Fibroblast of lung (primary cell): ENCODE data around the gene FMNL2. TPM values are rescaled to one million over a fixed set of nuclear protein-coding genes. Genes with fewer than 3 reads are reported as not detected.
A peak's percentile ranks its signal among the peaks of the same experiment; 100 is the strongest.

Experiments used
- DNase-seq, 2 donors: peaks; one replicate each; pipeline versions ENCODE4 v3.0.0 to v3.0.0-alpha.2; 2010; ENCODE audit warnings: low read depth in 2 of 2
- H2AFZ ChIP-seq: 2 replicates; pipeline ENCODE4 v1.5.1; 2012; ENCODE audit warnings: low read length, control low read depth, inconsistent platforms
- H3K27ac ChIP-seq: 2 replicates; pipeline ENCODE4 v1.5.1; 2011; ENCODE audit warnings: low read length, control low read depth; ENCODE audit not compliant: insufficient read depth
- H3K27me3 ChIP-seq: 2 replicates; pipeline ENCODE4 v1.5.1; 2011; ENCODE audit warnings: mild to moderate bottlenecking, low read length; ENCODE audit not compliant: control insufficient read depth, insufficient read depth
- H3K36me3 ChIP-seq: 2 replicates; pipeline ENCODE4 v1.5.1; 2011; ENCODE audit warnings: low read length; ENCODE audit not compliant: control insufficient read depth, insufficient read depth
- H3K4me1 ChIP-seq: 2 replicates; pipeline ENCODE4 v1.5.1; 2011; ENCODE audit warnings: low read length; ENCODE audit not compliant: control insufficient read depth, insufficient read depth; ENCODE audit errors: extremely low read depth
- H3K4me2 ChIP-seq: 2 replicates; pipeline ENCODE4 v1.5.1; 2011; ENCODE audit warnings: low read length, control low read depth; ENCODE audit not compliant: insufficient read depth; ENCODE audit errors: extremely low read depth
- H3K4me3 ChIP-seq, 4 experiments: fragments of 200-600 bp in 1 of 4; sonication (generic) in 1 of 4; replicated peaks in 1 of 4; 2 replicates each; pipeline ENCODE4 v1.5.1; 2011 to 2016; ENCODE audit warnings: low read length in 4 of 4, low read depth in 3 of 4, mild to moderate bottlenecking in 3 of 4, control low read depth in 2 of 4, inconsistent platforms in 1 of 4, mixed read lengths in 1 of 4; ENCODE audit not compliant: insufficient read depth in 1 of 4; ENCODE audit errors: control extremely low read depth in 1 of 4
- H3K79me2 ChIP-seq: 2 replicates; pipeline ENCODE4 v1.5.1; 2012; ENCODE audit warnings: mild to moderate bottlenecking, low read length, inconsistent platforms; ENCODE audit not compliant: control insufficient read depth, insufficient read depth
- H3K9ac ChIP-seq: 2 replicates; pipeline ENCODE4 v1.5.1; 2011; ENCODE audit warnings: mild to moderate bottlenecking, low read length, control low read depth; ENCODE audit not compliant: insufficient read depth
- H3K9me3 ChIP-seq: 2 replicates; pipeline ENCODE4 v1.5.1; 2012; ENCODE audit warnings: low read depth, low read length; ENCODE audit not compliant: control insufficient read depth, insufficient read depth
- H4K20me1 ChIP-seq: 2 replicates; pipeline ENCODE4 v1.5.1; 2011; ENCODE audit warnings: low read length; ENCODE audit not compliant: control insufficient read depth, insufficient read depth; ENCODE audit errors: extremely low read depth
- EZH2 ChIP-seq: IDR thresholded peaks from 2 replicates; pipeline ENCODE4 v1.5.1; 2012; ENCODE audit warnings: low read length, control low read depth, mild to moderate bottlenecking; ENCODE audit errors: missing control alignments
- polyA plus RNA-seq, 2 donors: library from polyadenylated mRNA; depleted of rRNA in 1 of 2; stranded (reverse) in 1 of 2; unstranded in 1 of 2; fragments of >200 nt; gene quantifications; 2 replicates each; pipeline ENCODE4 v1.2.1, GENCODE V29; 2011 to 2012; ENCODE audit warnings: missing spikeins in 1 of 2
- total RNA-seq: library from RNA; depleted of rRNA; stranded (reverse); fragments of >200 nt; gene quantifications from 2 replicates; pipeline ENCODE4 v1.2.1, GENCODE V29; 2014
- TF ChIP-seq, protein P1 (sequence below), 2 donors: IDR thresholded peaks in 1 of 2; conservative IDR thresholded peaks in 1 of 2; 1 replicate in 1 of 2; 2 replicates in 1 of 2; pipeline ENCODE4 v1.5.1; 2011 to 2012; ENCODE audit warnings: low read length in 2 of 2, control low read depth in 1 of 2, inconsistent platforms in 1 of 2, low read depth in 1 of 2, mild to moderate bottlenecking in 1 of 2

The FMNL2 gene
- total and polyA plus RNA-seq, 2 donors (not counting 1 experiment from before 2014, with no cell fraction given) = 12.0 to 30.2 TPM

DNA sequence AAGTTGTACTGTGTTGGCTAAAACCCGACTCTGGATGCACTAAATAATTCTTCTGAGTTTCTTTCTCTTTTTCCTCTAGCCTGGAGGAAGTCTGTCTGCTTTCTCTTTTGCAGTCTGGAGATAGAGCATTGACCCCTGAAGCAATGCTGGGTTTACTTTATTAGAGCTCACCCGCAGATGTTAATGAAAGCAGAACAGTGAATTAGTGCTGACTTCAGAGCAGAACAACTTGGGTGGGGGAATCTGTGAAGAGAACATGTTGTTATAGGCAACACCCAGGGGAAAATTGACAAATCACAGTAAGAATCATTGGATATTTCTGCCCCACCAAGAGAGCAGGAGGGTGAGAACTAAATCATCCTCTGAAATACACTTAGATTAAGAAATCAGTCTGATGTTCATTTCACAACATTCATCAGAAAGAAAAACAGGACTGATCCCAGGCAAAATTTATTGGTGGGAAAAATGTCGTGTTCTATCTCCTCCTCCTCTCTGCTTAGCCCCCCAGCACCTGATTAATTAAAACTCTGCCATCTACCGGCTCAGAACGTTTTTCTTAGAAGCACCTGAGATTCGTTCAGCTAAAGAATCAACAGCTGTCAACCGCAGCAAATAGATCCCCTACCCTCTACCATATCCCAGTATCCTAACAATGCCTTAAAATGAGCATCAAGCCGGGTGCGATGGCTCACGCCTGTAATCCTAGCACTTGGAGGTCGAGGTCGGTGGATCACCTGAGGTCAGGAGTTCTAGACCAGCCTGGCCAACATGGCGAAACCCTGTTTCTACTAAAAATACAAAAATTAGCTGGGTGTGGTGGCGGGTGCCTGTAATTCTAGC lies 165.1 kb downstream of the FMNL2 start:
- TF ChIP-seq EZH2 = no peak
- TF ChIP-seq, protein P1, sequence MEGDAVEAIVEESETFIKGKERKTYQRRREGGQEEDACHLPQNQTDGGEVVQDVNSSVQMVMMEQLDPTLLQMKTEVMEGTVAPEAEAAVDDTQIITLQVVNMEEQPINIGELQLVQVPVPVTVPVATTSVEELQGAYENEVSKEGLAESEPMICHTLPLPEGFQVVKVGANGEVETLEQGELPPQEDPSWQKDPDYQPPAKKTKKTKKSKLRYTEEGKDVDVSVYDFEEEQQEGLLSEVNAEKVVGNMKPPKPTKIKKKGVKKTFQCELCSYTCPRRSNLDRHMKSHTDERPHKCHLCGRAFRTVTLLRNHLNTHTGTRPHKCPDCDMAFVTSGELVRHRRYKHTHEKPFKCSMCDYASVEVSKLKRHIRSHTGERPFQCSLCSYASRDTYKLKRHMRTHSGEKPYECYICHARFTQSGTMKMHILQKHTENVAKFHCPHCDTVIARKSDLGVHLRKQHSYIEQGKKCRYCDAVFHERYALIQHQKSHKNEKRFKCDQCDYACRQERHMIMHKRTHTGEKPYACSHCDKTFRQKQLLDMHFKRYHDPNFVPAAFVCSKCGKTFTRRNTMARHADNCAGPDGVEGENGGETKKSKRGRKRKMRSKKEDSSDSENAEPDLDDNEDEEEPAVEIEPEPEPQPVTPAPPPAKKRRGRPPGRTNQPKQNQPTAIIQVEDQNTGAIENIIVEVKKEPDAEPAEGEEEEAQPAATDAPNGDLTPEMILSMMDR (conservative IDR thresholded peaks at IDR 0.05 in 1 of 2, IDR thresholded peaks at IDR 0.05 in 1 of 2; ENCODE audit: low read depth in 1 of 2, low read length in 2 of 2) = no peak
- H3K27ac ChIP-seq = no peak overlapping the region
- H2AFZ ChIP-seq = no peak overlapping the region
- peaks cover 5% of the 10 kb centered on the region for H3K4me1 ChIP-seq
- H3K4me2 ChIP-seq = no peak overlapping the region
- H3K79me2 ChIP-seq = peaks cover 5% of the 10 kb centered on the region
- no peak overlapping the region for H3K9ac ChIP-seq
- H3K9me3 ChIP-seq = no peaks in the 10 kb centered on the region
- no peaks in the 10 kb centered on the region for H4K20me1 ChIP-seq
- H3K36me3 ChIP-seq = no peaks in the 10 kb centered on the region
- H3K4me3 ChIP-seq = peak overlapping the region in 1 of 4 experiments; percentile 15
- peak; percentile 44 to 80 for DNase-seq
- no peaks in the 10 kb centered on the region for H3K27me3 ChIP-seq

DNA sequence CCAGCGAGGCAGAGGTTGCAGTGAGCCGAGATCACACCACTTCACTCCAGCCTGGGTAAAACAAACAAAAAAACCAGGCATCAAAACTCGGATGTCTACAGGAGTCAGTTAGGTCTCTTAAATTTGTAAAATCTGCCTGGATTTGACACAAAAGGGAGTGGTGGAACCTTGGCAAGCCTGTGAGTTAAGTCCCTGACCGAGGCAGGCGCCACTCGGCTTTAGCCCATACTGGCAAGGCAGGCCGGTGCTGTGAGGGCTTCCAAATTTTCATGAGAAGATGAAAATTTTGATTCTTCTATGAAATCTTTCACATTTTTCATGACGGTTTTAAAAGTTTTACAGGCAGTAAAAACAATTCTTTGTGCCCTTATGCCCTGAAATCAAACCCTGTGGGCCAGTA lies 165.8 kb downstream of the FMNL2 start:
- Histone ChIP-seq H2AFZ (no peak overlapping the region), H3K4me3 (no peak overlapping the region), H3K9ac (no peak overlapping the region), H3K4me1 (peaks cover 5% of the 10 kb centered on the region), H3K4me2 (no peak overlapping the region), H3K9me3 (no peaks in the 10 kb centered on the region), H3K36me3 (no peaks in the 10 kb centered on the region), H3K27me3 (no peaks in the 10 kb centered on the region), H4K20me1 (no peaks in the 10 kb centered on the region), H3K79me2 (peaks cover 3% of the 10 kb centered on the region), H3K27ac (no peak overlapping the region)
- DNase-seq = no peak
- no peak for TF ChIP-seq EZH2
- TF ChIP-seq, protein P1 (conservative IDR thresholded peaks at IDR 0.05 in 1 of 2, IDR thresholded peaks at IDR 0.05 in 1 of 2; ENCODE audit: low read depth in 1 of 2, low read length in 2 of 2) = no peak

DNA sequence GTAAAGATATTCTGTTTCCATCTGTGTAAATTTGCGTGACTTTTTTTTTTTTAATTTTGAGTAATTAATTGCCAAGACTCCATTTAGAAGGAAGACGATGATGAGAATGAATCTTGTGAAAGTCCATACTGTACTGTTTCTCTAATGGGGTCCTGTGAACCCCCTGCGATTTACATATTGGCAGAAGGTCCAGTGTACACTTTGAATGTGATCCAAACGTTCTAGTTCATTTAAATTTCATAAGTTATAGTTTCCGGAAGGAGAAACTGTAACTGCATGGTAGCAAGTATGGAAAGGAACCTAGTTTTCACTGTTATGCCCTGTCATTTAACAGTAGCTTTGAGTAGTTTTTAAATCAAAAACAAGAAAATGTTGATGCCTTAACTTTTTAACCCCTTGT lies 166.7 kb downstream of the FMNL2 start:
- Histone ChIP-seq H3K36me3 (no peaks in the 10 kb centered on the region), H3K79me2 (peaks cover 3% of the 10 kb centered on the region), H3K4me2 (no peak overlapping the region), H3K4me3 (no peak overlapping the region), H3K27ac (no peak overlapping the region), H3K27me3 (no peaks in the 10 kb centered on the region), H4K20me1 (no peaks in the 10 kb centered on the region), H3K9me3 (no peaks in the 10 kb centered on the region), H3K4me1 (peaks cover 5% of the 10 kb centered on the region), H2AFZ (no peak overlapping the region), H3K9ac (no peak overlapping the region)
- DNase-seq = no peak
- TF ChIP-seq EZH2 = no peak
- TF ChIP-seq, protein P1 (conservative IDR thresholded peaks at IDR 0.05 in 1 of 2, IDR thresholded peaks at IDR 0.05 in 1 of 2; ENCODE audit: low read depth in 1 of 2, low read length in 2 of 2) = no peak
